ENCODE data around the gene GHRH.

The GHRH gene

GRCh38 chr20:37273988-37274387 lies 12.4 kb upstream of the GHRH start:
- no peak for TF ChIP-seq USF1 (IDR thresholded peaks at IDR 0.05)
- TF ChIP-seq MAX (IDR thresholded peaks at IDR 0.05) = no peak
- no peak for TF ChIP-seq EGR1 (IDR thresholded peaks at IDR 0.05)
- TF ChIP-seq TCF12 (IDR thresholded peaks at IDR 0.05; ENCODE audit: low read depth) = no peak
- no peak for TF ChIP-seq TAF1 (IDR thresholded peaks at IDR 0.05; ENCODE audit: low read depth)
- no peak for TF ChIP-seq REST (IDR thresholded peaks at IDR 0.05; ENCODE audit: low read depth)
- TF ChIP-seq CEBPB (IDR thresholded peaks at IDR 0.05) = no peak
- TF ChIP-seq EP300 (IDR thresholded peaks at IDR 0.05; ENCODE audit: borderline replicate concordance) = no peak
- TF ChIP-seq RAD21 (IDR thresholded peaks at IDR 0.05; ENCODE audit: low read depth) = no peak
- no peak for TF ChIP-seq CREB1 (IDR thresholded peaks at IDR 0.05; ENCODE audit: low read depth)
- no peak for TF ChIP-seq ZBTB7A (IDR thresholded peaks at IDR 0.05; ENCODE audit: low read depth)
- no peak for TF ChIP-seq YY1 (IDR thresholded peaks at IDR 0.05; ENCODE audit: low read depth)
- TF ChIP-seq NFIC (IDR thresholded peaks at IDR 0.05) = no peak
- TF ChIP-seq TEAD4 (IDR thresholded peaks at IDR 0.05) = no peak
- TF ChIP-seq FOXM1 (IDR thresholded peaks at IDR 0.05; ENCODE audit: borderline replicate concordance, low read depth) = no peak

GRCh38 chr20:37271421-37271768 lies 9.8 kb upstream of the GHRH start:
- TF ChIP-seq TAF1 (IDR thresholded peaks at IDR 0.05; ENCODE audit: low read depth) = no peak
- no peak for TF ChIP-seq USF1 (IDR thresholded peaks at IDR 0.05)
- no peak for TF ChIP-seq REST (IDR thresholded peaks at IDR 0.05; ENCODE audit: low read depth)
- no peak for TF ChIP-seq RAD21 (IDR thresholded peaks at IDR 0.05; ENCODE audit: low read depth)
- no peak for TF ChIP-seq YY1 (IDR thresholded peaks at IDR 0.05; ENCODE audit: low read depth)
- TF ChIP-seq CREB1 (IDR thresholded peaks at IDR 0.05; ENCODE audit: low read depth) = no peak

GRCh38 chr20:37270576-37271420 lies 9.2 kb upstream of the GHRH start:
- no peak for TF ChIP-seq YY1 (IDR thresholded peaks at IDR 0.05; ENCODE audit: low read depth)
- no peak for TF ChIP-seq CREB1 (IDR thresholded peaks at IDR 0.05; ENCODE audit: low read depth)
- no peak for TF ChIP-seq REST (IDR thresholded peaks at IDR 0.05; ENCODE audit: low read depth)
- TF ChIP-seq RAD21 (IDR thresholded peaks at IDR 0.05; ENCODE audit: low read depth) = no peak
- no peak for TF ChIP-seq EP300 (IDR thresholded peaks at IDR 0.05; ENCODE audit: borderline replicate concordance)
- no peak for TF ChIP-seq FOXM1 (IDR thresholded peaks at IDR 0.05; ENCODE audit: borderline replicate concordance, low read depth)
- no peak for TF ChIP-seq TEAD4 (IDR thresholded peaks at IDR 0.05)
- no peak for TF ChIP-seq NFIC (IDR thresholded peaks at IDR 0.05)
- no peak for TF ChIP-seq ZBTB7A (IDR thresholded peaks at IDR 0.05; ENCODE audit: low read depth)
- no peak for TF ChIP-seq USF1 (IDR thresholded peaks at IDR 0.05)
- no peak for TF ChIP-seq TCF12 (IDR thresholded peaks at IDR 0.05; ENCODE audit: low read depth)
- no peak for TF ChIP-seq CEBPB (IDR thresholded peaks at IDR 0.05)
- no peak for TF ChIP-seq EGR1 (IDR thresholded peaks at IDR 0.05)
- no peak for TF ChIP-seq MAX (IDR thresholded peaks at IDR 0.05)
- TF ChIP-seq TAF1 (IDR thresholded peaks at IDR 0.05; ENCODE audit: low read depth) = no peak
